Activated CD4-positive, alpha-beta T cell treated with anti-CD3 and anti-CD28 coated beads, Interleukin-2, amount 10 ng/mL, durations not matched to agents 24 days and 14 days (primary cell): ENCODE results near the gene GABRG3. TPM values are rescaled to one million over a fixed set of nuclear protein-coding genes. Genes with fewer than 3 reads are reported as not detected.
A peak's percentile ranks its signal among the peaks of the same experiment; 100 is the strongest.
"Not testable (repeated sequence)": the region's sequence is repeated elsewhere in the genome, so short reads cannot be mapped to it uniquely, and the experiment has no call there.

Experiments
- DNase-seq: peaks from one replicate; pipeline ENCODE4 v3.0.0; 2022
- H3K27ac Mint-ChIP-seq: one replicate; pipeline ENCODE4 v1.8.0; 2022; ENCODE audit warnings: mild to moderate bottlenecking, mixed read lengths
- H3K27me3 Mint-ChIP-seq: one replicate; pipeline ENCODE4 v1.8.0; 2022; ENCODE audit warnings: mixed read lengths
- H3K36me3 Mint-ChIP-seq: one replicate; pipeline ENCODE4 v1.8.0; 2022; ENCODE audit warnings: low read depth, mild to moderate bottlenecking, mixed read lengths
- H3K4me1 Mint-ChIP-seq: one replicate; pipeline ENCODE4 v1.8.0; 2021; ENCODE audit warnings: mixed read lengths
- H3K4me3 Mint-ChIP-seq: one replicate; pipeline ENCODE4 v1.8.0; 2022; ENCODE audit warnings: mild to moderate bottlenecking, moderate library complexity, mixed read lengths
- H3K9me3 Mint-ChIP-seq: one replicate; pipeline ENCODE4 v1.8.0; 2021; ENCODE audit warnings: mixed read lengths
- intact Hi-C: fragments of 100-400 bp; cut with micrococcal nuclease; formaldehyde crosslinking; loops from one replicate; pipeline ENCODE4 v1.15.1; 2023
- total RNA-seq: library from RNA; stranded (reverse); gene quantifications from 2 replicates; pipeline ENCODE4 v1.2.3, GENCODE V29; 2022

GABRG3 gene
- total RNA-seq, 1 donor from 2014 or later, result not detected

DNA sequence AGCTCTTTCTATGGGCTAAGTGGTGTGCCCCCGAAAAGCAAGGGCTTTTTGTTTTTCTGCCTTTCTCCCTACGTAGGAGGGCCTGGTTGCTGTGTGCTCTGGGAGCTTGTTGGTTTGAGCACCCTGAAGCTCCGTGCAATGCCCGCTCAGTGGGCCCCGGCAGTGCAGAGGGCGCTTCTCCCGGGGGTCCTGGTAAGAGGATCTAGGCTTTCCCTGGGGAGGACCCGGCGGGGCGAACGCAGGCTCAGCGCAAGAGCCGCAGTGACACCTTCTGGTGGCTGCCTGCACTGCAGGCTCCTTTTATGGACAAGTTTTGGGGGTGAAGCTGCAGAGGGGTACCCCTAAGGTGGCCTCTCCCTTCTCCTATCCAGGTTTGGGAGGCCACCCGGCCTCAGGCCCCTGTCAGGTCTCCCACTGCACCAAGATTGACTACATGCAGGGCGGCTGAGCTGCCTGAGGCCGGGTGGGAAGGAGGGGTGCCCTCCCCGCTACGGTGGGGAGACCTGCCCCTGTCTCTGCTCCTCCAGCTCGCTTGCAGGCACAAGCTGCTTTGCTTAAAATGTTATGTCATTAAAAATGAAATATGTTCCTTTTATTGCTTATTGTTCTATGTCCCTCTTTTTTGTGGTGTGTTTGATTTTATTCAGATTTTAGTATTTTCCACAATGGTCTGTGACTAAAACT, 387.9 kb downstream of the GABRG3 start:
- peak; percentile 58 for DNase-seq
- intact Hi-C loops, result no loop called here
- no peaks in the 10 kb centered on the region for H3K4me1 Mint-ChIP-seq

DNA sequence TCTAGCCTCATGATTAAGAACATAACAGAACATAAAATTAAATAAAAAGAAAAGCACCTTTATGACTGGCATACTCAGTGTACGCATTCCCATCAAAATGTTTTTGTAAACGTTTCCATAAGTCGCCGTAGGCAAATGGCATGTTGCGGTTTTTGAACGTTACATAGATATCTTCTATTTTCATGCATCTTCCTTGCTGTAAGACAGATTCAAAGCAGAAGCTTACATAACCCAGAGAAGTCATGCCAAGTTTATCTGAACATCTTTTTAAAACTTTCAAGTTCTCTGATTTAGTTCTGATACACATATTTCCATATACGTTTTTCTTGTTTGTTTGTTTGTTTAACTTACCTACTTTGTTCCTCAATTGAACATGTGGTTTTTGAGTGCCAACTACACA, 388.6 kb downstream of the GABRG3 start:
- Mint-ChIP-seq H3K27ac (no peak overlapping the region), H3K9me3 (no peaks in the 10 kb centered on the region), H3K36me3 (no peaks in the 10 kb centered on the region), H3K27me3 (no peaks in the 10 kb centered on the region), H3K4me1 (no peaks in the 10 kb centered on the region), H3K4me3 (no peak overlapping the region)
- DNase-seq, result no peak
- intact Hi-C loops, result no loop called here

More for the DNA sequence above, 387.9 kb downstream of the GABRG3 start:
- no peaks in the 10 kb centered on the region for H3K9me3 Mint-ChIP-seq
- no peaks in the 10 kb centered on the region for H3K36me3 Mint-ChIP-seq
- no peak overlapping the region for H3K4me3 Mint-ChIP-seq
- no peak overlapping the region for H3K27ac Mint-ChIP-seq
- no peaks in the 10 kb centered on the region for H3K27me3 Mint-ChIP-seq

DNA sequence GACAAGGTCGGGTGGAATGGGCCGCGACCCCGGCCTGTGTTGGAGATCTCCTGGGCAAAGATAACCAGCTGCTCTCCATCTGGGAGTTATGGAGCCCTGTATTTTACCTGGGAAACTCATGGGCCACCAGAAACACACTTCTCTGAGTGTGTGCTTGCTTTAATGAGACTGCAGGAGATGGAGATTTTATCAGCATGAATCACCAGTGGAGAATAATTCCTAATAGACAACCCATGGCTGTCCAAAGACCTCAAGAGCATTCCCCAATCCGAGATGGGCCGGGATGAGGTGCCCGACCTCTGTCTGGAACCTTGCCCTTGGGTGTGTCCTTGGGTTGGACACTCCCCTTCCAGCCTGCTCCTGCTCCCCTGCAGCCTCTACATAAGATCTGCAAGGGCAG, 389.3 kb downstream of the GABRG3 start:
- intact Hi-C loops, result no loop called here
- Mint-ChIP-seq H3K9me3 (no peaks in the 10 kb centered on the region), H3K27me3 (no peaks in the 10 kb centered on the region)

DNA sequence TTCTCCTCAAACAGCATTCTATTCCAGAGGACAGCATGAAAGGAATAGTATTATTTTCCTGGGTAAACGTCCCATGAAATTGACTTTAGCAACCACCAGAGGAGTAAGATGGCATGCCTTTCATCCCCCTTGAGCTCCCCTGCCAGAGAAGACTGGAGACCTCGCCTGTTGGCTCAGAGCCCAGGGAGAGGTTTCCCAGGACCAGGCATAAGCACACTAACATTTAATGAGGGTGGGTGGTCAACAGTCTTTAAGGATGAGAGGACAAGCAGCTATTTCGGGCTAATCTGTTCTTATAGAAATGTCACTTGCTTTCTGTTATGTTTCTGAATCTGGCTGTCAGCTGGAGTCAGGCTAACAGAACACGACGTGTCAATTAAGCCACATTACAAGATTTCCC, 390.5 kb downstream of the GABRG3 start:
- no peak overlapping the region for H3K4me3 Mint-ChIP-seq
- DNase-seq, result no peak
- no peaks in the 10 kb centered on the region for H3K27me3 Mint-ChIP-seq
- H3K4me1 Mint-ChIP-seq, result no peaks in the 10 kb centered on the region
- H3K36me3 Mint-ChIP-seq, result no peaks in the 10 kb centered on the region
- no peaks in the 10 kb centered on the region for H3K9me3 Mint-ChIP-seq
- no peak overlapping the region for H3K27ac Mint-ChIP-seq
- intact Hi-C loops, result no loop called here

More for the DNA sequence above, 389.3 kb downstream of the GABRG3 start:
- H3K4me1 Mint-ChIP-seq, result no peaks in the 10 kb centered on the region
- H3K4me3 Mint-ChIP-seq, result no peak overlapping the region
- DNase-seq, result no peak
- no peak overlapping the region for H3K27ac Mint-ChIP-seq
- H3K36me3 Mint-ChIP-seq, result no peaks in the 10 kb centered on the region

DNA sequence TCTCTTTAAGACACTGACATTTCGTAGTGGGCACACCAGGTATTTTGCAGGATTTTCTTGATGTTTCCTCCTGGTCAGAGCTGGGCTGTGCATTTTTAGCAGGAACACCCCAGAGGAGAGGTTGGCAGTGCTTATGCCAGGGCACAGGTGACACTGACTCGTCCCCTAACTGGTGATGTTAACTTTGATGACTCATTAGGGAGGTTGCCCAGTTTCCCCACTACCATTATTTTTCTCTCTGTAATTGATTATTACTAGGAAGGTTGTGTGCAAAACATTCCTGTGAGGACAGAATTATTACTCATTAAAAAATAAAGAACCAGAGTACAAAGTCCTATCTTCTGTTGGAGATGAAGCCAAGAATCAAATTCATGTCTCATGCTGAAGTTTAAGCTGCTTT, 394.5 kb downstream of the GABRG3 start:
- Mint-ChIP-seq H3K27ac (no peak overlapping the region), H3K36me3 (no peaks in the 10 kb centered on the region), H3K4me1 (no peaks in the 10 kb centered on the region), H3K27me3 (no peaks in the 10 kb centered on the region), H3K4me3 (no peak overlapping the region), H3K9me3 (peaks cover 10% of the 10 kb centered on the region)
- intact Hi-C loops, result no loop called here
- DNase-seq, result no peak

DNA sequence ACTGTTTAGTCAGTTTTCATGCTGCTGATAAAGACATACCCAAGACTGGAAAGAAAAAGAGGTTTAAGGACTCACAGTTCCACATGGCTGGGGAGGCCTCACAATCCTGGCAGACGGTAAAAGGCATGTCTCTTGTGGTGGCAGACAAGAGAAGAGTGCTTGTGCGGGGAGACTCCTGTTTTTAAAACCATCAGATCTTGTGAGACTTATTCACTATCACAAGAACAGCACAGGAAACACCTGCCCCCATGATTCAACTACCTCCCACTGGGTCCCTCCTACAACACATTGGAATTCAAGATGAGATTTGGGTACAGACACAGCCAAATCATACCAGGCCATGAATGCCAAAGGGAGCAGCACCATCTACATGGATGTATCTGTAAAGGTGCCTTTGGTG, 406.4 kb downstream of the GABRG3 start:
- H3K4me1 Mint-ChIP-seq, intact Hi-C loops, H3K27ac Mint-ChIP-seq, H3K4me3 Mint-ChIP-seq, H3K9me3 Mint-ChIP-seq, H3K27me3 Mint-ChIP-seq, H3K36me3 Mint-ChIP-seq, DNase-seq: not testable (repeated sequence)

DNA sequence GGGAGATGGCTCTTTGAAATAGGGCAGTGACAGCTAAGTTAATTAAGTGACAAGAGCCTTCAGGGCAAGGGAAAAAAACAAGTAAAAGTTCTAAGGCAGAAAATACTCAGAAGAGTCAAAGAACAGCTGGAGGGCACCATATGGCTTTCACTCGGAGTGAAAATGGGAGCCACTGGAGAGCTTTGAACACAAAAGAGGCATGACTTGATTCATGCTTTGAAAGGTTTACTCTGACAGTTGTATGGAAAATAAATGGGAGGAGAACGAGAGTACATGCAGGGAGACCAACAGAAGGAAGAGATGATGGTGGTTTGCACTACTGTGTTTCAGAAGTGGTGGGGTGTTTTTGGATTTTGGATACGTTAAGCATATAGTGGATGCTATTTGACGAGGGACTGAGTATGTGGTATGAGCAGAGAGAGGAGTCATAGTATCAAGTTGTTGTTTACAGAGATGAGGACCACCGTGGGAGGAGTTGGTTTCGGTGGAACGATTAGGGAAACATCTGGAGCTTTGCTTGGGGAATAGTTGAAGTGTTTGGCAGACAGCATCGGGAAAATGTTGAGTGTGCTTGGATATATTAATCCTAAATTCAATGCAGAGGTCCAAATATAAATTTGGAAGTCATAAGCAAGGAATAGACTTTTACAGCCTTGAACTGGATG, 411.5 kb downstream of the GABRG3 start:
- H3K27me3 Mint-ChIP-seq, result no peaks in the 10 kb centered on the region

DNA sequence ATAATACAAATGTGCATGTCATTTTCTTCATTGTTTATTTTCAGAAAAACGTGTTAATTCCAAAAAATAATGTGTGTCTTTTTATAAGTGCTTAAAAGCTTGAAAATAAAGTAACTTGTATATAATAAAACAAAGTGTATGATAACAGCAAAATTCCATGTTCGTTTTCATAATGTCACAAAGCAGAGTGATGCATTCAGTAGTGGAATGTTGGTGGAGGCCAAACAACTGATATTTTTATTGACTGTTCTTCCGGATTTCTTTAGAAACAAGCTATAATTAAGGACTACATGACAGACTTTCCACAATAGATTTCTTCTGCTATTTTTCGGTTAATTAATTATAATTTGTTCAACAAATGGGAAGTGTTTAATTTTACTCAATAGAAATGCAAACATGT, 412.7 kb downstream of the GABRG3 start:
- H3K4me3 Mint-ChIP-seq, result no peak overlapping the region
- no peaks in the 10 kb centered on the region for H3K4me1 Mint-ChIP-seq
- no peak for DNase-seq
- H3K36me3 Mint-ChIP-seq, result no peaks in the 10 kb centered on the region
- peaks cover 18% of the 10 kb centered on the region for H3K9me3 Mint-ChIP-seq
- no peak overlapping the region for H3K27ac Mint-ChIP-seq
- H3K27me3 Mint-ChIP-seq, result no peaks in the 10 kb centered on the region
- intact Hi-C loops, result no loop called here

More for the DNA sequence above, 411.5 kb downstream of the GABRG3 start:
- Mint-ChIP-seq H3K27ac (no peak overlapping the region), H3K4me1 (no peaks in the 10 kb centered on the region), H3K36me3 (no peaks in the 10 kb centered on the region), H3K4me3 (no peak overlapping the region), H3K9me3 (peaks cover 18% of the 10 kb centered on the region)
- no peak for DNase-seq
- intact Hi-C loops, result no loop called here

DNA sequence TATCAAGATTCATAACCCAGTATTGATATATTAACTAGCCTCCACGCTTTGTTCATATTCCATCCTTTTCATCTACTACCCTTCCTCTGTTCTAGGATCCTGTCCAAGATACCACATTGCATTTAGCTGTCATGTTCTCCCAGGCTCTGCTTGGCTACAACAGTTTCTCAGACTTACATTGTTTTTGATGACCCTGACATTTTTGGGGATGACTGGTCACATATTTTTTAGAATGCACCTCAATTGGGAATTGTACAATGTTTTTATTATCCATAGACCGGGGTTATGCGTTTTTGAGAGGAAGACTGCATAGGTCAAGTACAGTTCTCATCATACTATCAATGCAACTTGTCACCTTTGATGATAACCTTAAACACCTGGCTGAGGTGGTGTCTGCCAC, 421.2 kb downstream of the GABRG3 start:
- H3K9me3 Mint-ChIP-seq, result peaks cover 11% of the 10 kb centered on the region
- no peaks in the 10 kb centered on the region for H3K36me3 Mint-ChIP-seq
- DNase-seq, result no peak
- no peaks in the 10 kb centered on the region for H3K4me1 Mint-ChIP-seq
- intact Hi-C loops, result no loop called here
- no peaks in the 10 kb centered on the region for H3K27me3 Mint-ChIP-seq
- H3K4me3 Mint-ChIP-seq, result no peak overlapping the region
- no peak overlapping the region for H3K27ac Mint-ChIP-seq

DNA sequence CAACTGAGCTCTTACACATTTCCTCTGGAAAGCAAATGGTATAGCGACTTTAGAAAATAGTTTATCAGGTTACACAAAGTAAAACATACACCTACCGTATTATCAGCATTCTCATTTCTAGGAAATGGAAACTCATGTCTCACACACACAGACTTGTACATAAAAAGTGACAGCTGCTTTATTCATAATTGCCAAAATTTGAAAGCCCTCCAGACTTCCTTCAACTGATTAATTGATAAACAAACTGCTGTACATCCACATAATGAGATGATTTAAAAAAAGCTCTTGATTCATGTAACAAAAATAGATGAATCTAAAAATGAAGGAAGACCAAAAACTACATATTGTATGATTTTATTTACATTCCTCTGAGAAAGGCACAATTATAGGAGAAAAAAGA, 425.5 kb downstream of the GABRG3 start:
- Mint-ChIP-seq H3K27ac (no peak overlapping the region), H3K4me3 (no peak overlapping the region), H3K4me1 (no peaks in the 10 kb centered on the region), H3K36me3 (no peaks in the 10 kb centered on the region), H3K9me3 (peaks cover 15% of the 10 kb centered on the region), H3K27me3 (no peaks in the 10 kb centered on the region)
- no peak for DNase-seq
- intact Hi-C loops, result no loop called here

DNA sequence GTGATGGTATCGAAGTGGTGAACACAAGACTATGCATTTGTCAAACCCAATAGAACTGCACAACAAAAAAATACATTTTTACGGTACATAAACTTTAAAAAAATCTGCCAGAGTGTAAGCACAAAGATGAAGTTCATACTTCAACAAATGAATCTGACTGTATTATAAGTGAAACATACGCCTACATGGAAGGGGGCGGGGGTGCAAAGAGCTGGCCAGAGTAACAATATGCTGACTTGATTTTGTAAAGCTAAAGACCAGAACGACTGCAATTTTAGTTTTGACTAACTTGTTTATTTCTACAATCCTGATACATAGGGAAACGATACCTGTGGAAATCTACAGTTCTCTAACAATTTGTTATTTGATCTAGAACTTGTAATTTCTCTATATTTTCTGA, 426.0 kb downstream of the GABRG3 start:
- intact Hi-C loops, result no loop called here
- Mint-ChIP-seq H3K36me3 (no peaks in the 10 kb centered on the region), H3K4me1 (no peaks in the 10 kb centered on the region), H3K27ac (no peak overlapping the region), H3K27me3 (no peaks in the 10 kb centered on the region), H3K4me3 (no peak overlapping the region), H3K9me3 (peaks cover 15% of the 10 kb centered on the region)
- no peak for DNase-seq

DNA sequence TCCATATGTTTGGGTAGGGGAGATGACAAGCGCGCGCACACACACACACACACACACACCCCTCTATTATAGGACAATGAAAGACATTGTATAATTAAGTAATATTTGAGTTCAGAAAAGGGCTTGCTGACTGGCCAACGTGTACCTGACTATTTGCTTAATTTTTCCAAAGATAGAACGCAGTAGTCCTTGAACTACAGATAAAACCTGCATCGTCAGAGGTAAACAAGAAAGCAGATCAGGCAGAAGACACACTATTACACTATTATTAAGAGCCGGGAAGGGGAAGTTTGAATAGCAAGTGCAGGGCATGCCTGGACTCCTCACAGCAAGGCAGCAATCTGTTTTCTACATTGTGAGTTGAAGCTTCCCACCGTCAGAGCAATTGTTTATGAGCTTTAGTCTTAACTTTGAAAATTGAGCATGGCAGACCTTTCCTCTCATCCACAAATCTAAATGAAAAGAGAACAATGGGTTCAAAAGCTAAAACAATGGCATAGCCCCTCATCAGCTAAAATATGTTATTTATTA, 427.7 kb downstream of the GABRG3 start:
- no peak overlapping the region for H3K4me3 Mint-ChIP-seq
- intact Hi-C loops, result no loop called here
- no peaks in the 10 kb centered on the region for H3K27me3 Mint-ChIP-seq
- no peak overlapping the region for H3K27ac Mint-ChIP-seq
- H3K36me3 Mint-ChIP-seq, result no peaks in the 10 kb centered on the region
- no peaks in the 10 kb centered on the region for H3K4me1 Mint-ChIP-seq
- DNase-seq, result no peak
- H3K9me3 Mint-ChIP-seq, result peaks cover 15% of the 10 kb centered on the region

DNA sequence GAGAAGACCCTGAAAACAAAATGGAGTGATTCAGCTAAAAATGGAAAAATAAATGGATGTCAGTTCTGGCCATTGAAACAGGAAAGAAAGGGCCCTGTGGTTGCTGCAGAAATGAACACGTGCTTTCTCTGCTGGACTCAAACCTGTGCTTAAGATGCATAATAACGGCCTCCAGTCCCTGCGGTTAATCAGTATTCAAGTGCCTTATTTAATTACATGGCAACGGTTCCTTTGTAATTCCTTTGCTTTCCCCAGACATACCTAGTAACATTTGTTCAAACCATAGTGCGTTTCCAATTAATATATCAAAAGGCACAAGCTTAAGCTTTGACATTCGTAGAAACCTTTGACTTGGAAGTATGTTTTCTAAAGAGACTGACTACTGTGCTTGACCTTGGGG, 428.3 kb downstream of the GABRG3 start:
- no peak overlapping the region for H3K4me3 Mint-ChIP-seq
- no peak for DNase-seq
- H3K27me3 Mint-ChIP-seq, result no peaks in the 10 kb centered on the region
- no peak overlapping the region for H3K27ac Mint-ChIP-seq
- intact Hi-C loops, result no loop called here
- no peaks in the 10 kb centered on the region for H3K36me3 Mint-ChIP-seq
- peaks cover 15% of the 10 kb centered on the region for H3K9me3 Mint-ChIP-seq
- no peaks in the 10 kb centered on the region for H3K4me1 Mint-ChIP-seq

DNA sequence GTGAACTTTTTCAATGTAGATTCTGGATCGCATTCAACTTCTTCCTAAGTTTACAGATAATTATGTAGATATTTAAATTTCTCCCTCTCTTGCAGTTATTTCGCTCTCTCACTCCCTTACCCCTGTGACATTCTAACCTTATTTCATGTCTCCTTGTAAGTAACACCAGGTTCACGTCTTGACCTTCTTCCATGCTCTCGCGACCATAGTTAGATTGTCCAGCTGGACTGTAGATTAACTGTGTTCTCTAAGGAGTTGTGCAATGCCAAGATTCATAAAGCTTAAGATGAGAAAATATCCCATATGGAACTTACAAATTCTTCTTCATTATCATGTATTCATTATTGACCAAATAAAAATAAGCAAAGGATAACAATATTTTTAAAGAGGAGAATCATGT, 430.5 kb downstream of the GABRG3 start:
- Mint-ChIP-seq H3K4me3 (no peak overlapping the region), H3K27ac (no peak overlapping the region), H3K4me1 (no peaks in the 10 kb centered on the region), H3K9me3 (peaks cover 16% of the 10 kb centered on the region), H3K27me3 (no peaks in the 10 kb centered on the region), H3K36me3 (no peaks in the 10 kb centered on the region)
- intact Hi-C loops, result no loop called here
- no peak for DNase-seq
